ENCODE measurements around the gene SLFN12L.

DNA sequence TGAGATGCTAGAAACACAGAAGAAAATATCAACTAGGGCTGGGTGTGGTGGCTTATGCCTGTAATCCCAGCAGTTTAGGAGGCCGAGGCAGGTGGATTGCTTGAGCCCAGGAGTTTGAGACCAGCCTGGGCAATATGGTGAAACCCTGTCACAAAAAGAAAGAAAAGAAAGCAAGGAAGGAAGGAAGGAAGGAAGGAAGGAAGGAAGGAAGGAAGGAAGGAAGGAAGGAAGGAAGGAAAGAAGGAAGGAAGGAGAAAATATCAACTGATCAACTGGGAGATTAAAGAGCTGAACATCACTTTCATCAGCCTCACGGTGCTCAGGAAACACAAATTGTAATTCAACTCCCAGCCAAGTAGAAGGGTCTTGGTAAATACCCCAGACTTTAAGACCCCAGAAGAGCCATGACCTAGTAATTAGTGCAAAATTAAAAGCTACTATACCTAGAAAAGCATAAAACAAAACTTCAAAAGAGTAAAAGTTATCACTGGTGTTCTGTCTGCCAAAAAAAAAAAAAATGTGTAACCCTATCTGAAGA is 61.1 kb downstream of the SLFN12L start:
- TF ChIP-seq, protein P1, sequence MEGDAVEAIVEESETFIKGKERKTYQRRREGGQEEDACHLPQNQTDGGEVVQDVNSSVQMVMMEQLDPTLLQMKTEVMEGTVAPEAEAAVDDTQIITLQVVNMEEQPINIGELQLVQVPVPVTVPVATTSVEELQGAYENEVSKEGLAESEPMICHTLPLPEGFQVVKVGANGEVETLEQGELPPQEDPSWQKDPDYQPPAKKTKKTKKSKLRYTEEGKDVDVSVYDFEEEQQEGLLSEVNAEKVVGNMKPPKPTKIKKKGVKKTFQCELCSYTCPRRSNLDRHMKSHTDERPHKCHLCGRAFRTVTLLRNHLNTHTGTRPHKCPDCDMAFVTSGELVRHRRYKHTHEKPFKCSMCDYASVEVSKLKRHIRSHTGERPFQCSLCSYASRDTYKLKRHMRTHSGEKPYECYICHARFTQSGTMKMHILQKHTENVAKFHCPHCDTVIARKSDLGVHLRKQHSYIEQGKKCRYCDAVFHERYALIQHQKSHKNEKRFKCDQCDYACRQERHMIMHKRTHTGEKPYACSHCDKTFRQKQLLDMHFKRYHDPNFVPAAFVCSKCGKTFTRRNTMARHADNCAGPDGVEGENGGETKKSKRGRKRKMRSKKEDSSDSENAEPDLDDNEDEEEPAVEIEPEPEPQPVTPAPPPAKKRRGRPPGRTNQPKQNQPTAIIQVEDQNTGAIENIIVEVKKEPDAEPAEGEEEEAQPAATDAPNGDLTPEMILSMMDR (IDR thresholded peaks at IDR 0.05 in 8 of 11, conservative IDR thresholded peaks at IDR 0.05 in 3 of 11): no peak
- no peak for TF ChIP-seq POLR2AphosphoS5 (IDR thresholded peaks at IDR 0.05)

All from spleen (tissue), 7 donors.